ENCODE data around the gene WDR13. TPM values are rescaled to one million over a fixed set of nuclear protein-coding genes. Genes with fewer than 3 reads are reported as not detected.

Gene WDR13
- total RNA-seq, 4 donors from 2014 or later, result 71.9 to 119 (median 105) TPM

GRCh38 chrX:48636776-48637175, 39.5 kb downstream of the WDR13 start:
- TF ChIP-seq CTCF (IDR thresholded peaks at IDR 0.05; ENCODE audit: low read depth), result no peak

GRCh38 chrX:48645669-48646068, 48.4 kb downstream of the WDR13 start:
- TF ChIP-seq CTCF (IDR thresholded peaks at IDR 0.05; ENCODE audit: low read depth), result no peak

- no peak for TF ChIP-seq CTCF (IDR thresholded peaks at IDR 0.05; ENCODE audit: low read depth)
Observed at GRCh38 chrX:48648336-48648751, 51.1 kb downstream of the WDR13 start.

GRCh38 chrX:48649102-48649501, 51.8 kb downstream of the WDR13 start:
- no peak for TF ChIP-seq CTCF (IDR thresholded peaks at IDR 0.05; ENCODE audit: low read depth)

Small RNA genes within 50 kb of the gene (small RNA-seq; reads per million reads assigned to genes)
- gene MRPL32P1, result not detected

Other genes with a start within 250 kb of the WDR13 start
- not detected for gene SSX3, start 240.8 kb upstream of the WDR13 start, total RNA-seq
- gene SSX4, start 214.0 kb upstream of the WDR13 start, total RNA-seq, result not detected
- gene SSX4B, start 185.5 kb upstream of the WDR13 start, total RNA-seq, result not detected
- gene SLC38A5, start 127.2 kb upstream of the WDR13 start, total RNA-seq, result 1 to 10 TPM in 3 of 4 donors, not detected in 1; 1.3 to 3.2 (median 1.5) TPM
- 10 to 100 TPM; 35.7 to 49.4 (median 36.3) TPM for gene FTSJ1, start 121.3 kb upstream of the WDR13 start, total RNA-seq
- 10 to 100 TPM in 1 of 4 donors, 1 to 10 TPM in 3; 9.4 to 16.6 (median 9.6) TPM for gene PORCN, start 88.5 kb upstream of the WDR13 start, total RNA-seq
- 10 to 100 TPM in 3 of 4 donors, 1 to 10 TPM in 1; 6.0 to 33.5 (median 15.3) TPM for gene EBP, start 75.7 kb upstream of the WDR13 start, total RNA-seq
- gene TBC1D25, start 57.8 kb upstream of the WDR13 start, total RNA-seq, result 10 to 100 TPM in 3 of 4 donors, 1 to 10 TPM in 1; 7.7 to 14.1 (median 11.8) TPM
- gene RBM3, start 23.0 kb upstream of the WDR13 start, total RNA-seq, result 100 to 1,000 TPM; 255 to 303 (median 293) TPM
- 10 to 100 TPM in 3 of 4 donors, 1 to 10 TPM in 1; 7.9 to 27.9 (median 13.8) TPM for gene WAS, start 86.3 kb downstream of the WDR13 start, total RNA-seq
- gene SUV39H1, start 99.2 kb downstream of the WDR13 start, total RNA-seq, result 10 to 100 TPM in 1 of 4 donors, 1 to 10 TPM in 3; 2.7 to 15.4 (median 6.0) TPM
- gene GLOD5, start 164.3 kb downstream of the WDR13 start, total RNA-seq, result not detected
- gene GATA1, start 189.1 kb downstream of the WDR13 start, total RNA-seq, result under 1 TPM in 2 of 4 donors, not detected in 2; 0.34 to 0.44 TPM
- gene HDAC6, start 204.6 kb downstream of the WDR13 start, total RNA-seq, result 10 to 100 TPM; 24.9 to 74.6 (median 59.8) TPM
- gene ERAS, start 229.0 kb downstream of the WDR13 start, total RNA-seq, result not detected
- under 1 TPM in 1 of 4 donors, not detected in 3; 0.44 TPM for gene PCSK1N, start 238.1 kb downstream of the WDR13 start, total RNA-seq